BLaER1 (cell line): ENCODE results near the gene MTMR12.
A peak's percentile ranks its signal among the peaks of the same experiment; 100 is the strongest.
"Not testable (repeated sequence)": the region's sequence is repeated elsewhere in the genome, so short reads cannot be mapped to it uniquely, and the experiment has no call there.

Experiments used
- H3K27ac ChIP-seq: shearing (Covaris generic); formaldehyde crosslinking; 2 replicates; pipeline ENCODE4 v1.8.1; 2022
- H3K27me3 ChIP-seq: shearing (Covaris generic); formaldehyde crosslinking; 2 replicates; pipeline ENCODE4 v1.8.1; 2022
- H3K36me3 ChIP-seq: shearing (Covaris generic); formaldehyde crosslinking; 2 replicates; pipeline ENCODE4 v1.8.1; 2022
- H3K4me1 ChIP-seq: shearing (Covaris generic); formaldehyde crosslinking; 2 replicates; pipeline ENCODE4 v1.8.1; 2022
- H3K4me2 ChIP-seq: shearing (Covaris generic); formaldehyde crosslinking; 2 replicates; pipeline ENCODE4 v1.8.1; 2022
- H3K4me3 ChIP-seq: shearing (Covaris generic); formaldehyde crosslinking; 2 replicates; pipeline ENCODE4 v1.8.1; 2022
- H3K9ac ChIP-seq: shearing (Covaris generic); formaldehyde crosslinking; 2 replicates; pipeline ENCODE4 v1.8.1; 2022
- H3K9me3 ChIP-seq: shearing (Covaris generic); formaldehyde crosslinking; 2 replicates; pipeline ENCODE4 v1.8.1; 2022
- H4K20me1 ChIP-seq: shearing (Covaris generic); formaldehyde crosslinking; 2 replicates; pipeline ENCODE4 v1.8.1; 2022
- Cebpa-rat ChIP-seq: shearing (Covaris generic); IDR thresholded peaks from 2 replicates; pipeline ENCODE4 v1.8.1; 2022

Gene MTMR12

DNA sequence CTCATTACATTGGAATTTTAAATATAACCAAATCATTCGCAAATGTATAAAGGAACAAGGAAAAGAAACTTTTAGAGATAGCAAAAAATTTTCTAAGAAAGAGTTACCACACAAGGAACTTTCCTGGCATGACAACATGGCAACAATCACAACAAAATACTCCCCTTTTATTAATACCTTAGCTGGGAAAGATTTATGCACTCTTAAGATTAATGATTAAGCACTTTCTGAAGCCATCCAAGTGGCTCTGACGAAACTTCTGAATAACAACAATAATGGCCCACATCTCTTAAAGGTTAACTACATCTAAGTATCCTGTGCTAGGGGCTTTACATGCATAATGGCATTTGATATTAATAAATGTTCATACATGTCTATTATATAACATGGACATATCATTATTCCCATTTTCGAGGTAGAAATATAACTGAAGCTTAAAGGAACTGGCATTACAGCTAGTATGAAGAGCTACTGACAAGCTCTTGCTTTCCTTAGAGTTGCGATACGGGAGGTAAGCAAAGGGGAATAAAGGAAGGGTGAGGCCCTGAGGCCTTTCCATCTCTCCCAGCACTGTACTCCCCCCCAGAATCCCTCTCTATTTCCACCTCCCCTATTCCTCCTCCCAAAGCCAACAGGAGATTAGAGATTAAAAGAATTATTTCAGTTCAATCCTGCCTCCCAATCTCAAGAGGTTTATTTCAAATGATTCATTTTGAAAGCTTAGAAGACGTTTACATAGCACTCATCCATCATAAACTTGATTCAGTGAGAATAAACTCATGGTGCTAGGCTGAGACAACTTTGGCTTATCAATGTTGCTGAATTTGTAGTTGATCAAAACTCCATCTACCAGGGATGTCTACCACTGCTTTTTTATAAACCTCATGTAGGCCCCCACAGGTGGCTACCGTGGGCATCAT, 9.6 kb downstream of the MTMR12 start:
- Histone ChIP-seq H3K27me3 (no peaks in the 10 kb centered on the region), H4K20me1 (peaks cover 99% of the 10 kb centered on the region), H3K9me3 (no peaks in the 10 kb centered on the region), H3K4me1 (peaks cover 38% of the 10 kb centered on the region), H3K4me2 (no peak overlapping the region), H3K27ac (no peak overlapping the region), H3K4me3 (no peak overlapping the region), H3K9ac (no peak overlapping the region), H3K36me3 (peaks cover 26% of the 10 kb centered on the region)
- TF ChIP-seq Cebpa-rat: no peak

DNA sequence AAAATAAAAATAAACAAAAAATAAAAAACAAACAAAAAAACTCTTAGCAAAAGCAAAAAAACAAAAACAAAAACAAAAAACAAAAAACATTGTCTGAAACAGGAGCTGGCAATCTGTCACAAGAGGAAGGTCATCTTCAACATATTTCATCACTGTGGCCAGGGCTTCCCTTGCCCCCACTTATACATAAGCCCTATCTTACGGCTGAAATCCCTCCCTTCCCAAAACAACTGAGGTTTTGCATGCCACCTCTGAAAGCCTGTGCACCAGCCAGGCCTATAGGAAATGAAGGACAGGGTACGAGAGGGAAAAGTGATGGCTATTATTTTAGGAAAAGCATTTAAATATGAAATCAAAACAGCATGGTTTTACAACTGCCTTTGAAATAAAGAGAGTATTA, 10.8 kb downstream of the MTMR12 start:
- Histone ChIP-seq H4K20me1 (peaks cover 99% of the 10 kb centered on the region), H3K4me2 (no peak overlapping the region), H3K27ac (no peak overlapping the region)

DNA sequence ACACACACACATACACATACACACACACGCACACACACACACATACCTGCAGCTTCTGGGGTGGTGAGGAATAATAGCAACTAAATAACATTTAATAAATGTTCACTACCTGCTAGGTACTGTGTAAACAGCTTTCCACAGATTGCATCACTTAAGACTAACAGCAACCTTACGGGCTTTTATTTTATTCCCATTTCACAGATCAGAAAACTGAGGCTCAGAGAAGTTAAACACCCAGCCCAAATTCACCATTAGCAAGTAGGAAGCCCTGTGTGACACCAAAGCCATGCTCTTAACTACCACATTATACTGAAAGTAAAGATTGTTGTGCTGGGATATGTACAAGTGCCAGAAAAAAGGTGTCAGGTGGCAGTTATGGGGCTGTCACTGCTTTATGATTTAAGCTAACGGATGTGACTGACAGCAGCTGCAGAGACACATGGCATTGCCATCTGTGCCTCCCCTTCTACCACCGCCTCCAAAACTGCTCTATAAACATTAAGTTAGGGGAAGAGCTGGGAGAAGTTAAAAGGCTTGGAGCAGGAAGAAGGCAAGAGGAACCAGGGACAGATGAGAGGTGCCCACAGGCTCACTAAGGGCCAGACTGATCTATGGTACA, 13.6 kb downstream of the MTMR12 start:
- Histone ChIP-seq H3K4me1 (peaks cover 34% of the 10 kb centered on the region), H3K9me3 (peaks cover 3% of the 10 kb centered on the region)

More for the DNA sequence above, 10.8 kb downstream of the MTMR12 start:
- Histone ChIP-seq H3K36me3 (peaks cover 16% of the 10 kb centered on the region), H3K9ac (no peak overlapping the region), H3K4me3 (no peak overlapping the region), H3K9me3 (no peaks in the 10 kb centered on the region), H3K4me1 (peaks cover 47% of the 10 kb centered on the region), H3K27me3 (no peaks in the 10 kb centered on the region)
- no peak for TF ChIP-seq Cebpa-rat

DNA sequence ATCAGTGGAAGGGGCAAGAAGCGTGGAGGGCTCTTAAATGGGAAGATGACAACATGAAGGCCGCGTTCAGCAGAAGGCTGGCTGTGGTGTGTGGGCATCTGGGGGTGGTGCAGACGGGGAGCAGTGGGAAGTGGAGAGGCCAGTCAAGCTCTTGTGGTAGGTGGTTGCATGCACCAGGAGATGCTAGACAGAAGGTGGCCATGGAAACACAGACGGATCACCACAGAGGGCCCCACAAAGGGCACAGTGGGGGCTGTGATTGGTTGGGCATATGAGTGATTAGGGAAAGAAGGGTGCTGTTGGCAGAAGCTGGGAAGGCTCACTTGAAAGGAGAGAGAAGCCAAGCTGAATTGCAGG, 14.7 kb downstream of the MTMR12 start:
- Histone ChIP-seq H3K9me3 (peaks cover 3% of the 10 kb centered on the region), H3K27ac (no peak overlapping the region), H4K20me1 (peaks cover 85% of the 10 kb centered on the region), H3K4me3 (no peak overlapping the region), H3K4me2 (peak overlapping the region; percentile 45), H3K9ac (no peak overlapping the region), H3K36me3 (peaks cover 52% of the 10 kb centered on the region), H3K4me1 (peaks cover 28% of the 10 kb centered on the region), H3K27me3 (no peaks in the 10 kb centered on the region)
- no peak for TF ChIP-seq Cebpa-rat

More for the DNA sequence above, 13.6 kb downstream of the MTMR12 start:
- Histone ChIP-seq H3K4me2 (0 out of 2 replicates have a peak overlapping the region, but pooled peaks have one; percentile 45), H3K36me3 (peaks cover 41% of the 10 kb centered on the region), H3K27ac (no peak overlapping the region), H3K9ac (no peak overlapping the region), H3K4me3 (no peak overlapping the region), H4K20me1 (peaks cover 85% of the 10 kb centered on the region), H3K27me3 (no peaks in the 10 kb centered on the region)
- TF ChIP-seq Cebpa-rat: no peak

DNA sequence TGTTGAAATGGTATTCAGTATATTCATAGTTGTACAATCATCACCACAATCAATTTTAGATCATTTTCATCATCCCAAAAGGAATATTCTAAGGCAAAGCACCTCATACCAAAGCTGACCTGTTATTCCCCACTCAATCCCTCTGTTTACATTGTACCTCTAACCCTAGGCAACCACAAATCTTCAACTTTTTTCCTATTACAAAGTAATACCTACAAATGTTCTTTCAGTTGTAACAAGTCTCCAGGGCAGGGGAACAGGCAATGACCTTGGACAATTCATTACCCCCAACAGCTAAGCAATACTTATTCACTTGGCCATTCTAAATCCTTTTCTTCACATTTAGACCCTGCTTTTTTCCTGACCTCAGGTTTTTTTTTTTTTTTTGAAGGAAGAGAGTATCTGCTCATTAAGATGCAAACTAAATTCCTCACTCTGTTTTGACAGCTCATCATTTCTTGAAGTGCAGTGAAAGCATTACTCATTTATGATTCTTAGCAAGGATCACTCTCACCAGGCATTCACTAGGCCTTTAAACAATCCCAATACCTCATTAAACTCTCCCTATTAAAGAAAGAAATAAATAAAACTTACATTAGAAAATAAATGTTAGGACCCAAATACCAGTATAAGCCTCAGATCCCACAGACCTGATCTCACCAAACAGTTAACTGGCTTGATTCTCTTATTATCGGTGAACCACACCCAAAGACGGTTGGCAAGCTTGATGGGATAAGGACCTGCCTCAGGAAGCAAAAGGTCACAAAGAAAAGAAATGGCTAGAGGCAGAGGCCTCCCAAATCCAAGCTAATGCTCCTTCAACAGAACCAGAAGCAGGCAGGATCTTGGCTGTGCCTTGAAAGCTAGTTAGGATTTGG, 15.3 kb downstream of the MTMR12 start:
- Histone ChIP-seq H4K20me1 (peaks cover 78% of the 10 kb centered on the region), H3K36me3 (peaks cover 58% of the 10 kb centered on the region), H3K27ac (no peak overlapping the region), H3K4me3 (no peak overlapping the region), H3K4me2 (peak overlapping the region; percentile 45), H3K27me3 (no peaks in the 10 kb centered on the region), H3K4me1 (peaks cover 28% of the 10 kb centered on the region), H3K9me3 (peaks cover 4% of the 10 kb centered on the region), H3K9ac (no peak overlapping the region)
- TF ChIP-seq Cebpa-rat: no peak

DNA sequence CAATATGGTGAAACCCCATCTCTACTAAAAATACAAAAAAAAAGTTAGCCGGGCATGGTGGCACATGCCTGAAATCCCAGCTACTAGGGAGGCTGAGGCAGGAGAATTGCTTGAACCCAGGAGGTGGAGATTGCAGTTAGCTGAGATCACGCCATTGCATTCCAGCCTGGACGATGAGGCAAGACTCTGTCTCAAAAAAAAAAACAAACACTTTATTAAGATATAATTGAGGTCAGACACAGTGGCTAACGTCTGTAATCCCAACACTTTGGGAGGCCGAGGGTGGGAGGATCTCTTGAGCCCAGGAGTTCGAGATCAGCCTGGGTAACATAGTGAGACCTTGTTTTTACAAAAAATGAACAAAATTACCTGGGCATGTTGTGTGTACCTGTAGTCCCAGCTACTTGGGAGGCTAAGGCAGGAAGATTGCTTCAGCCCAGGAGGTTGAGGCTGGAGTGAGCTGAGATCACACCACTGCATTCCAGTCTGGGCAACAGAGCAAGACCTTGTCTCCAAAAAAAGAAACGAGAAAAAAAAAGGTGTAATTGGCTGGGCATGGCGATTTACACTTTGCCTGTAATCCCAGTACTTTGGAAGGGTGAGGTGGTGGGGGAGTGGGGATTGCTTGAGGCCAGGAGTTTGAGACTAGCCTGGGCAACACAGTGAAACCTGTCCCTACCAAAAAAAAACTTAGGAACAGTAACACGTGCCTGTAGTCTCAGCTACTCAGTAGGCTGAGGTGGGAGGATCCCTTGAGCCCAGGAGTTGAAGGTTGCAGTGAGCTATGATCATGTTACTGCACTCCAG, 16.6 kb downstream of the MTMR12 start:
- H3K27ac ChIP-seq, H3K4me2 ChIP-seq, H3K27me3 ChIP-seq, H3K4me3 ChIP-seq, H3K9ac ChIP-seq: not testable (repeated sequence)
- H3K4me1 ChIP-seq: peaks cover 28% of the 10 kb centered on the region
- H3K36me3 ChIP-seq: peaks cover 68% of the 10 kb centered on the region
- H4K20me1 ChIP-seq: peaks cover 66% of the 10 kb centered on the region
- peaks cover 16% of the 10 kb centered on the region for H3K9me3 ChIP-seq

DNA sequence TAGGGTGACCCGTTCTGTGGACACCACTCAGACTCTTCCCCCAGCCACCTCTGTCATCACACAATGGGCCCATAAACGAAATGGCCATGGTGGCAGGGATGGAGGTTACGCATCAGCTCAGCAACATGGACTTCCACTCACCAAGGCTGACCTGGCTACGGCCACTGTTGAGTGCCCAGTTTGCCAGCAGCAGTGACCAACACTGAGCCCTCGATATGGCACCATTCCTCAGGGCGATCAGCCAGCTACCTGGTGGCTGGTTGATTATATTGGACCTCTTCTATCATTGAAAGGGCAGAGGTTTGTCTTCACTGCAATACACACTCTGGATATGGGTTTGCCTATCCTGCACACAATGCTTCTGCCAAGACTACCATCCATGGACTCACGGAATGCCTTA, 21.1 kb downstream of the MTMR12 start:
- no peaks in the 10 kb centered on the region for H3K27me3 ChIP-seq
- TF ChIP-seq Cebpa-rat: no peak
- H3K9ac ChIP-seq: no peak overlapping the region
- no peak overlapping the region for H3K4me2 ChIP-seq
- H4K20me1 ChIP-seq: peaks cover 69% of the 10 kb centered on the region
- peaks cover 93% of the 10 kb centered on the region for H3K36me3 ChIP-seq
- H3K27ac ChIP-seq: no peak overlapping the region
- peaks cover 27% of the 10 kb centered on the region for H3K9me3 ChIP-seq
- H3K4me3 ChIP-seq: no peak overlapping the region
- no peaks in the 10 kb centered on the region for H3K4me1 ChIP-seq

DNA sequence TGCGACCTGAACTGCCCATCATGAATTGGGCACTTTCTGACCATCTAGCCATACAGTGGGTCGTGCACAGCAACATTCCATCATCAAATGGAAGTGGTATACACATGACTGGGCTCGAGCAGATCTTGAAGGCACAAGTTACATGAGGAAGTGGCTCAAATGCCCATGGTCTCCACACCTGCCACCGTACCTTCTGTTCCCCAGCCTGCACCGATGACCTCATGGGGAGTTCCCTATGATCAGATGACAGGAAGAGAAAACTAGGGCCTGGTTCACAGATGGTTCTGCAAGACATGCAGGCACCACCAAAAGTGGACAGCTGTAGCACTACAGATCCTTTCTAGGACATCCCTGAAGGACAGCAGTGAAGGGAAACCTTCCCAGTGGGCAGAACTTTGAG, 21.8 kb downstream of the MTMR12 start:
- no peak for TF ChIP-seq Cebpa-rat
- H3K4me2 ChIP-seq: no peak overlapping the region
- H3K9ac ChIP-seq: no peak overlapping the region
- peaks cover 75% of the 10 kb centered on the region for H4K20me1 ChIP-seq
- H3K27ac ChIP-seq: no peak overlapping the region
- H3K4me1 ChIP-seq: no peaks in the 10 kb centered on the region
- H3K4me3 ChIP-seq: no peak overlapping the region
- H3K9me3 ChIP-seq: peaks cover 27% of the 10 kb centered on the region
- H3K27me3 ChIP-seq: no peaks in the 10 kb centered on the region
- peaks cover 93% of the 10 kb centered on the region for H3K36me3 ChIP-seq

DNA sequence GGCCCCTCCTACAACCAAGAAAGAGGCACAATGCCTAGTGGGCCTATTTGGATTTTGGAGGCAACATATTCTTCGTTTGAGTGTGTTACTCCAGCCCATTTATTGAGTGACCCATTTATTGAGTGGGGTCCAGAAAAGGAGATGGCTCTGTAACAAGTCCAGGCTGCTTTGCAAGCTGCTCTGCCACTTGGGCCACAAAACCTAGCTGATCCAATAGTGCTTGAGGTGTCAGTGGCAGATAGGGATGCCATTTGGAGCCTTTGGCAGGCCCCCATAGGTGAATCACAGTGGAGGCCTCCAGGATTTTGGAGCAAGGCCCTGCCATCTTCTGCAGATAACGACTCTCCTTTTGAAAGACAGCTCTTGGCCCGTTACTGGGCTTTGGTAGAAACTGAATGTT, 22.2 kb downstream of the MTMR12 start:
- H4K20me1 ChIP-seq: peaks cover 80% of the 10 kb centered on the region
- H3K4me2 ChIP-seq, H3K27me3 ChIP-seq, H3K4me3 ChIP-seq, H3K4me1 ChIP-seq, H3K27ac ChIP-seq, H3K9ac ChIP-seq: not testable (repeated sequence)
- peaks cover 90% of the 10 kb centered on the region for H3K36me3 ChIP-seq
- peaks cover 27% of the 10 kb centered on the region for H3K9me3 ChIP-seq

DNA sequence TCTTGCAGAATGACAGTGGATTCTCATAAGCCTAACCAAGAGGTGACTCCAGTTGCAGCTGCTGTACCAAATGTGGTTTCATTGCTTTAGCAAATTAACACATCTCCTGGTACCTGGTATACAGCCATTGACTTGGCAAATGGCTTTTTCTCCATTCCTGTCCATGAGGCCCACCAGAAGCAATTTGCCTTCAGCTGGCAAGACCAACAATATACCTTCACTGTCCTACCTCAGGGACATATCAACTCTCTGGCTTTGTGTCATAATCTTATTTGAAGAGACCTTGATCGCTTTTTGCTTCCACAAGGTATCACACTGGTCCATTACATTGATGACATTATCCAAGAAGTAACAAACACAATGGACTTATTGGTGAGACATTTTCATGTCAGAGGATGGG, 22.8 kb downstream of the MTMR12 start:
- not testable (repeated sequence) for H3K4me3 ChIP-seq, H3K4me2 ChIP-seq, H3K4me1 ChIP-seq, H3K27me3 ChIP-seq, H3K9ac ChIP-seq, H3K27ac ChIP-seq
- Histone ChIP-seq H3K36me3 (peaks cover 85% of the 10 kb centered on the region), H4K20me1 (peaks cover 82% of the 10 kb centered on the region), H3K9me3 (peaks cover 25% of the 10 kb centered on the region)

DNA sequence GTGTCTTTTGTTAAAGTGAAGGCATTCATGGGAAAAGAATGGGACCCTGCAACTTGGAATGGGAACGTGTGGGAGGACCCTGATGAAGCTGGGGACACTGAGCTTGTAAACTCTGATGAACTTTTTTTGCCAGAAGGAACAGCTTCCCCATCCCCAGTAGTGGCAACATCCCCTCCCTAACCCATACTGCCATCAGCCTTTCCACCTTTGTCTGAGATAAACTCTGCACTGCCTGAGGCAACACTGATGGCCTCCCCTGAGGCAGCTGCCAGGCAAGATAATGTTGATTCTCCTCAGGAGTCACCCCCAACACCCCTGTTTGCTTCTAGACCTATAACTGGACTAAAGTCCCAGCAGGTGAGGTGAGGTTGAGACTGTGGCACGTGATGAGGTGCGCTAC, 24.6 kb downstream of the MTMR12 start:
- not testable (repeated sequence) for H3K4me3 ChIP-seq, H3K27ac ChIP-seq, H3K9ac ChIP-seq, H3K27me3 ChIP-seq, H3K4me1 ChIP-seq, H3K4me2 ChIP-seq
- H4K20me1 ChIP-seq: peaks cover 82% of the 10 kb centered on the region
- H3K36me3 ChIP-seq: peaks cover 66% of the 10 kb centered on the region
- H3K9me3 ChIP-seq: peaks cover 24% of the 10 kb centered on the region; the same call in 1 of the 2 replicates

DNA sequence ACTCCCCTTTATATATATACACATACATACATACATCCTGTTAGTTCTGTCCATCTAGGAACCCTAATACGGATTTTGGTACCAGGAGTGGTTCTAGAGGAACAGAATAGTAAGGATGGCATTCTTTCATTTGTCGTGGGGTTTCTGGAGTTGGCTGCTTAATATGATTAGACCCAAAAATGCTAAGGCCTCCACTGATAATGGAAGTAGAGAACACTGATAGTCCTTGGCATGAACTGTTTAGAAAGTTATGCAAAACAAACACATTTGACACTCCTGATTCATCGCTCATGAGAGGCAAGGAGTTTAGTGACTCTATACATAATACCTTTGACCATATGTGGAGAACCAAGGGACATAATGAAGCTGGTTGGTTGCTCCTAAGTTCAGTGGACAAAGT, 25.2 kb downstream of the MTMR12 start:
- Histone ChIP-seq H3K9me3 (peaks cover 23% of the 10 kb centered on the region; the same call in 1 of the 2 replicates), H3K36me3 (peaks cover 65% of the 10 kb centered on the region), H4K20me1 (peaks cover 84% of the 10 kb centered on the region)
- H3K4me3 ChIP-seq, H3K9ac ChIP-seq, H3K27me3 ChIP-seq, H3K27ac ChIP-seq, H3K4me2 ChIP-seq, H3K4me1 ChIP-seq: not testable (repeated sequence)
